Peyer's patch (tissue), 4 donors: ENCODE measurements around the gene FRMPD1. TPM values are rescaled to one million over a fixed set of nuclear protein-coding genes. Genes with fewer than 3 reads are reported as not detected.

Experiments used
- DNase-seq, 3 donors: peaks; one replicate each; pipeline ENCODE4 v3.0.0-alpha.2; 2017 to 2019
- H3K27ac ChIP-seq, 4 donors: fragments of 200-600 bp; sonication (generic); one replicate each; pipeline ENCODE4 v1.5.1; 2016 to 2019
- H3K27me3 ChIP-seq, 2 donors: fragments of 200-600 bp; sonication (generic); one replicate each; pipeline ENCODE4 v1.5.1; 2019
- H3K36me3 ChIP-seq, 3 donors: fragments of 200-600 bp; sonication (generic); one replicate each; pipeline ENCODE4 v1.5.1; 2016 to 2019
- H3K4me1 ChIP-seq, 4 donors: fragments of 200-600 bp; sonication (generic); one replicate each; pipeline ENCODE4 v1.5.1; 2016 to 2019
- H3K4me3 ChIP-seq, 4 donors: fragments of 200-600 bp; sonication (generic); 1 replicate in 3 of 4; 2 replicates in 1 of 4; pipeline ENCODE4 v1.5.1; 2016 to 2019; ENCODE audit warnings: mild to moderate bottlenecking in 1 of 4
- H3K9me3 ChIP-seq, 4 donors: fragments of 200-600 bp; sonication (generic); one replicate each; pipeline ENCODE4 v1.5.1; 2016 to 2019; ENCODE audit warnings: mild to moderate bottlenecking in 1 of 4
- POLR2A ChIP-seq, 2 donors: fragments of 450-650 bp; IDR thresholded peaks; one replicate each; pipeline ENCODE4 v1.5.1; 2017; ENCODE audit warnings: antibody characterized with exemption in 2 of 2, mild to moderate bottlenecking in 2 of 2, moderate library complexity in 2 of 2
- total RNA-seq, 4 donors: library from RNA; depleted of rRNA; stranded (reverse); fragments of >200 nt; gene quantifications; one replicate each; pipeline ENCODE4 v1.1.0, GENCODE V29; 2016
- TF ChIP-seq, protein P1 (sequence below), 6 experiments: fragments of 450-650 bp in 4 of 6; fragments of 200-600 bp in 2 of 6; sonication (generic) in 1 of 6; IDR thresholded peaks; one replicate each; pipeline ENCODE4 v1.5.1; 2017 to 2019; ENCODE audit warnings: antibody characterized with exemption in 6 of 6, mild to moderate bottlenecking in 3 of 6, moderate library complexity in 1 of 6

The FRMPD1 gene
- total RNA-seq, 4 donors from 2014 or later: 0.40 TPM; not detected in 3

DNA sequence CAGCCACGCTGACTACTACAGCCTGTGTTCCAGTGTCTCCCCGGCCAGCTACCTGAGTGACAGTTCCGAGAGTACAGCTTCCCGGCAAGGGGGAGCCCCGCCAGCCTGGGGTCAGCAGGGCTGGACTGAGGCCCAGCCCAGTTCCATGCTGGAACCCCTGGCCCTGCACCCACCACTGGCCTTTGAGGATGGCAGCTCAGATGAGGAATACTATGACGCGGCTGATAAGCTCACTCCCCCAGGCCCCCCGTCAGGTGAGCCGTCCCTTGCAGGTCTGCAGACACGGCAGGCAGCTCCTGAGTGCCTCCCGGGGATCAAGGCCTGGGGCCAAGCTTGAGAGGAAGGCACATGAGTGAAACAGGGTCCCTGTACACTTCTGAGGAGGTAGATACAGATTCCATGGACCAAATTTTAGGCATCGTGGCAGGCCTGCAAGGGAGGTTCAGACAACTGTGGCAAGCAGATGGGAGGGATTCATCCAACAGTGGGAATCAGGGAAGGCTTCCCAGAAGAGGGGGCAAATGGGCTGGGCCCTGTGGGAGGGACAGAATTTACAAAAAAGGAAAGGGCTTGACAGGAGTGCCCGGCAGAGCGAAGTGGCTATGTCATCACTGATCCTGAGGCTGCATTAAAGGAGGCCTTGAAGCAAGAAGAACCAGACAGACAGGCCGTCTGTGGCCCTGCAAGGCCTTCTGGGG lies 90.0 kb downstream of the FRMPD1 start:
- no peak for DNase-seq
- TF ChIP-seq, protein P1, sequence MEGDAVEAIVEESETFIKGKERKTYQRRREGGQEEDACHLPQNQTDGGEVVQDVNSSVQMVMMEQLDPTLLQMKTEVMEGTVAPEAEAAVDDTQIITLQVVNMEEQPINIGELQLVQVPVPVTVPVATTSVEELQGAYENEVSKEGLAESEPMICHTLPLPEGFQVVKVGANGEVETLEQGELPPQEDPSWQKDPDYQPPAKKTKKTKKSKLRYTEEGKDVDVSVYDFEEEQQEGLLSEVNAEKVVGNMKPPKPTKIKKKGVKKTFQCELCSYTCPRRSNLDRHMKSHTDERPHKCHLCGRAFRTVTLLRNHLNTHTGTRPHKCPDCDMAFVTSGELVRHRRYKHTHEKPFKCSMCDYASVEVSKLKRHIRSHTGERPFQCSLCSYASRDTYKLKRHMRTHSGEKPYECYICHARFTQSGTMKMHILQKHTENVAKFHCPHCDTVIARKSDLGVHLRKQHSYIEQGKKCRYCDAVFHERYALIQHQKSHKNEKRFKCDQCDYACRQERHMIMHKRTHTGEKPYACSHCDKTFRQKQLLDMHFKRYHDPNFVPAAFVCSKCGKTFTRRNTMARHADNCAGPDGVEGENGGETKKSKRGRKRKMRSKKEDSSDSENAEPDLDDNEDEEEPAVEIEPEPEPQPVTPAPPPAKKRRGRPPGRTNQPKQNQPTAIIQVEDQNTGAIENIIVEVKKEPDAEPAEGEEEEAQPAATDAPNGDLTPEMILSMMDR (IDR thresholded peaks at IDR 0.05): no peak
- TF ChIP-seq POLR2A (IDR thresholded peaks at IDR 0.05): no peak
- H3K9me3 ChIP-seq: no peaks in the 10 kb centered on the region
- no peaks in the 10 kb centered on the region for H3K36me3 ChIP-seq
- no peaks in the 10 kb centered on the region for H3K4me1 ChIP-seq
- no peak overlapping the region for H3K4me3 ChIP-seq
- no peak overlapping the region for H3K27ac ChIP-seq
- no peaks in the 10 kb centered on the region for H3K27me3 ChIP-seq

DNA sequence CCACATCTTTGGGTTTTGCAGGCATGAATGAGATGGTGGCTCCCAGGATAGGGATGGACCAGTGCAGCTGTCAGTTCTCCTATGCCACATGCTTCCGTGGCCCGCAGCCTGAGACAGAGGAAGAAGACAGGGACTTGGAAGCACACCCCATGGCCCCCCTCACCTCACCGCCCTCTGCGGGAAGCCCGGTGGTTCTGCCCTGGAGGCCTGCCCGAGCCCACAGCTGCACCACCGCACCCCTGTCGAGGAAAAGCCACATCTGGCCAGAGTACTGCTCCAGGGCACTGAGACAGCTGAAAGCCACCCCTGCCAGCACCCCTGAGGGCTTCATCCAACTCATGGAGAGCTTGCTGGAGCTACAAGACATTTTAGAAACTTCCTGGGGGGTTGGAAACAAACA lies 95.2 kb downstream of the FRMPD1 start:
- H3K4me1 ChIP-seq: no peaks in the 10 kb centered on the region
- TF ChIP-seq, protein P1 (IDR thresholded peaks at IDR 0.05): no peak
- no peak for TF ChIP-seq POLR2A (IDR thresholded peaks at IDR 0.05)
- H3K27me3 ChIP-seq: no peaks in the 10 kb centered on the region
- DNase-seq: no peak
- no peaks in the 10 kb centered on the region for H3K9me3 ChIP-seq
- no peaks in the 10 kb centered on the region for H3K36me3 ChIP-seq
- no peak overlapping the region for H3K4me3 ChIP-seq
- H3K27ac ChIP-seq: no peak overlapping the region

DNA sequence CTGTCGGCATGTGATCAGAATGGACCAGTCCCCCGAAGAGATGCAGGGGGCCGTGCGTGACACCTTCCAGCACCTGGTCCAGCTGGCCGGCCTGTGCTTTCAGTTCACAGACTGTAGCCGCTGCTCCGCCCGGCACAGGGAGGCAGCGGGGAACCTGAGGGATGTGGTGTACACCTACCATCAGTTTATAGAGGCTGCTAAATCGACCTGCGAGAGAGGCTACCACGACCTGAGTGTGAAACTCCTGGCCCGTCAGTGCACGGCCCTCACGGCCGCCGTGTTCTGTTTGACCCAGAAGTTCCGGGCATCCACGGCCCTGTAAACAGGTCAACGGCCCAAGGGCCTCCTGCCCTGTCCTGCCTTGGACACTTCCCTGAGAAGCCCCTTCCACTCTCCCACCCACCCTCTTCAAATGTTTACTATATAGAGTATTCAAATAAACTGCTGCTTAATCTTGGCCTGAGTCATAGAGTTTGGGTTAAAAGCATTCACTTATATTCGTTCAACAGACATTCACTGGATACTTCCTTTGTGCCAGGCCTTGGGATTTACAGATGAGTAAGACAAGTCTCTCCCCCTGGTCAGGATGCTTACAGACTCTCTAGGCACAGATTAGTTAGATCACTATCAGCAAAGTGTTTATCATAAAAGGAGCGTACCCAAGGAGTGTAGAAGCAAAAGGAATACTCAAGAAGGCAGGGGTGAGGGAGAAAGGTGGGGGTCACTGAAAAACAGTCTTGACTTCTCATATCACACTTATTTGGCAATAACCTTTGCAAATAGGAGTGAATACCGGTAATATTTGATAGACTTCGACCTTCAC lies 95.9 kb downstream of the FRMPD1 start:
- TF ChIP-seq, protein P1 (IDR thresholded peaks at IDR 0.05): no peak
- no peak for TF ChIP-seq POLR2A (IDR thresholded peaks at IDR 0.05)
- Histone ChIP-seq H3K4me1 (no peaks in the 10 kb centered on the region), H3K9me3 (no peaks in the 10 kb centered on the region), H3K36me3 (no peaks in the 10 kb centered on the region), H3K27me3 (no peaks in the 10 kb centered on the region), H3K27ac (no peak overlapping the region), H3K4me3 (no peak overlapping the region)
- no peak for DNase-seq

DNA sequence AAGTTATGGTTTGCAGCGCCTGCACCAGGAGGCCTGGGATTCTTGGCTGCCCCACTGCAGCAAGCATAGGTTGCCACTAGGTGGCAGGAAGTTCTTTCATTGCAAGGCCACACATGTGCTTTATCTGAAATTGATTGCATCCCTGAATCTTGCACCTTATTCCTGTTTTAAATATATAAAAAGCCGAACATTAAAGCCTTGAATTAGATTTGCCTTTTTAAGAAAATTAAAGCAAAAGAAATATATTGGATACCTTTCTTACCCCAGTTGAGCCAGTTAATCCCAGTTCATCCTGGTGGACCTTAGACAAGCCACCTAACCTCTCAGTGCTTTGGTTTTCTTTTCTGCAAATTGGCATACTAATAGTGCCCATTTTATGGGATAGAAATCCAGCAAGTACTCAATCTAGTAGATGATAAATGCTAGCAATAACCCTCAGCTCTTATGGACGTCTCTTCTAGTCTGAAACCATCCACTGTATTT lies 96.6 kb downstream of the FRMPD1 start:
- no peak overlapping the region for H3K27ac ChIP-seq
- H3K36me3 ChIP-seq: no peaks in the 10 kb centered on the region
- H3K9me3 ChIP-seq: no peaks in the 10 kb centered on the region
- H3K4me1 ChIP-seq: no peaks in the 10 kb centered on the region
- H3K27me3 ChIP-seq: no peaks in the 10 kb centered on the region
- no peak overlapping the region for H3K4me3 ChIP-seq
- DNase-seq: peak; percentile 43 to 81 (median 64)
- TF ChIP-seq POLR2A (IDR thresholded peaks at IDR 0.05): no peak
- TF ChIP-seq, protein P1 (IDR thresholded peaks at IDR 0.05): peak; percentile 70 to 86 (median 81)

DNA sequence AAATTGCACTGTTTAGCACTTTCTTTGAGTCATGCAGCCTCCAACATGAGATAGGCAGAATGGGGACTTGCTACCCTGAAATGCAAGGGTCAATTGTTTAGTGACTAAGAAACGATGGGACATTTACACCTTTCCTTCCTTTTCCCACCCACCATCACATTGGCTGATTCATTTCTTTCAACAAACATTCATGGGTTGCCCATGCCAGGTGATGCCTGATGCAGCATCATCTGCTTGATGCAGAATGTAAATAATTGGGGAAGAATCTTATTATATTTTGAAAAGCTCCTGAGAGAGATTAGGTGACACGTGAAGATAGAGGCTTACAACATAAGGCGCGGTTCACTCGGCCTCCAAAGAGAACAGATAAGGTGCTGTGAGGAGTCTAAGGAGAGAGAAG lies 98.4 kb downstream of the FRMPD1 start:
- DNase-seq: no peak
- Histone ChIP-seq H3K9me3 (no peaks in the 10 kb centered on the region), H3K4me1 (no peaks in the 10 kb centered on the region), H3K27ac (no peak overlapping the region), H3K4me3 (no peak overlapping the region), H3K27me3 (no peaks in the 10 kb centered on the region), H3K36me3 (no peaks in the 10 kb centered on the region)
- TF ChIP-seq POLR2A (IDR thresholded peaks at IDR 0.05): no peak
- TF ChIP-seq, protein P1 (IDR thresholded peaks at IDR 0.05): no peak
